Femur (tissue), 1 donor: Measurements from ENCODE around the gene ZNF678.
"Not testable (repeated sequence)": the region's sequence is repeated elsewhere in the genome, so short reads cannot be mapped to it uniquely, and the experiment has no call there.

Experiments
- DNase-seq: peaks from one replicate; pipeline ENCODE4 v3.0.0-alpha.2; 2017

The ZNF678 gene

DNA sequence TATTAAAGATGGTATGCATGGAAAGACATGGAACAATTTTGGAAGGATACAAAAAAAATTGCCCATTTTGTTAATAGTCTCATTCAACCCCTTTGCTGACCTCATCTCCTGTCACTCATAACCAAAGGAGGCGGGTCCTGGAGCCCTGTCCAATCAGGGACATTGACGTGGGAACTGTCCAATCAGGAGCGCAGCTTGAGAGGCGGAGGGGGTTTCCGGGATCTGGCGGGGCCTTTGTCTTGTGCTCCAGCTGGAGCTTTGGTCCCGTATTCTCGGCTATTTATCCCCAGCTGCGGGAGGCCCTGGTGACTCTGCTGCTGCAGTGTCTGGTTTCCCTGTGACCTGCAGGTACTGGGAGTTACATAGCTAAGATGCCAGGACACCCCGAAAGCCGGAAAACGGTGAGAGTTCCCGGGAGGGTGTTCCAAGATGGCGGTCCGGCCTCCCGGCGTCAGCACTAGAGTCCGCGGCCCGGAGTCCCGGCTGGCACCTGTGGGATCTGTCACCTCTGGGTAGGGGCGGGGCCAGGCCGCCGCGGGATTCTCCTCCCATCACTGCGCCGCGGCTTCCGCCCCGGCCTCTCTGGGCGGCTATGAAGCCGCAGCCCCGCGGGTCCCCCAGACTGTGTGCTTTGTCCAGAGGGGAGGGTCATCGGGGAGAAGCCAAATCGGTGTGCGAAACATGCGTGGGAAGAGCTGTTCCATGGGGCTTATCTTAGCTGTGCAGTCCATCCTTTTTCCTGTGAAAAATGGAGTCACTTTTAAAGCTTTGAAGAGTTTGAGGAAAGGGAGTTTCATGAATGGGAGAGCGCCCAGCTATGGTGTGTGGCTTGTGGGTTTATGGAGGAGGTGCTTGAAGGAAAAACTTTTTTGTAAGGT, at the start of gene ZNF678:
Gene ZNF678, plus strand, starts transcription at position 233 of the 878 bp plus-strand sequence. CDS start 87,436 bp downstream, outside the sequence.
- DNase-seq = peak; percentile 95

DNA sequence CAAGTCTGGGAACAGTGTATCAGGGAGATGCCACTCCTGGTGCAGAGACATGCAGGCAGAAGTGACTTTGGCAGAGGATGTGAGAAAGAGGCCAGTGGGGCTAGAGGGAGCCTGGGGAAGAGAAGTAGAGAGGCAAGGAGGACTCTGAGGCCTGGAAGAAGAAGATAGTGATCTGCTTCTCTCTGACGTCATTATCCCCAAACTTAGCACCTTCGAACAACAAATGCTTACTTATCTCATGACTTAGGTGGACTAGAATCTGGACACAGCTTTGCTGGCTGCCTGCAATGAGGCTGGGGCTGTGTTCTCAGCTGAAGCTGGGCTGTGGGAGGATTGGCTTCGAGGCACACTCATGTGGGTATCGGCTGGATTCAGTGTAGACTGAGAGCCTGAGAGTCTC, 44.5 kb upstream of the ZNF678 start:
- DNase-seq = no peak

DNA sequence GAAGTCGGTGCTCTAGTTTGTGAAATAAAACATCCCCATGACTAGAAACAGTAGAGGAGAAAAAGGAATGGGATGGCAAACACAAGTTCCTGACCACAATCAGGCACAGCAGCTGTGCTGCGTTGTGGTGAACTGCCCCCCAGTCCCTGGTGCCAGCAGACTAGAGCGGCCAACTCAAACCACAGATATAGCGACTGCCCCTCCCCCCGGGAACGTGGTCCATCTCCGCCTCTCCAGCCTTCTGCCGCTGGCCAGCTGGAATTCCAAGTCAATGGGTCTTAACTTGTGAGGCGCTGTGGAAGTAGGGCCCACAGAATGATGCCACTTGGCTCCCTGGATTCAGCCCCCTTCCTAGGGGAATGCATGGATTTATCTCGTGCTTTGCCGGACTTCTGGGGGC, 41.6 kb upstream of the ZNF678 start:
- no peak for DNase-seq

GRCh38 chr1:227526524-227526923, 36.8 kb upstream of the ZNF678 start:
- DNase-seq = no peak

- DNase-seq = no peak
Observed at GRCh38 chr1:227532019-227532619, 31.2 kb upstream of the ZNF678 start.

GRCh38 chr1:227540170-227541098, 22.9 kb upstream of the ZNF678 start:
- DNase-seq = no peak

DNA sequence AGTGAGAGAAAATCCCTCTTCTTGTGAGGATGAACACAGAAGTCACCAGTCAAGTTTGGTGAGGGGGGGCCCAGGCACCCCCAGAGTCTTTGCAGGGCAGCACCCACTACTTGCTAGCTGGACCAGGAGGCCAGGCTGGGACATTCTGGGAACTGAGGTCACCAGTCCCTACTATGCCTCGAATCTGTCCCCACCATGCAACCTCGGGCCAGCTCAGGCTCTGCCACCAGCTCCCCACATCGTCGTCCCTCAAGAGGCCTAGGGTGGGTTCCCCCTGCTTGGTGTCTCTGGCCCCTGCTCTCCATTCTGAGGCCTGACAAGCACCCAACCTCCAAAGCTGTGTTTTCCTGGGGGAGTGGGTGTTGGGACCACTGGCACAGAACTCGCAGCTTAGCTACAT, 22.2 kb upstream of the ZNF678 start:
- no peak for DNase-seq

DNA sequence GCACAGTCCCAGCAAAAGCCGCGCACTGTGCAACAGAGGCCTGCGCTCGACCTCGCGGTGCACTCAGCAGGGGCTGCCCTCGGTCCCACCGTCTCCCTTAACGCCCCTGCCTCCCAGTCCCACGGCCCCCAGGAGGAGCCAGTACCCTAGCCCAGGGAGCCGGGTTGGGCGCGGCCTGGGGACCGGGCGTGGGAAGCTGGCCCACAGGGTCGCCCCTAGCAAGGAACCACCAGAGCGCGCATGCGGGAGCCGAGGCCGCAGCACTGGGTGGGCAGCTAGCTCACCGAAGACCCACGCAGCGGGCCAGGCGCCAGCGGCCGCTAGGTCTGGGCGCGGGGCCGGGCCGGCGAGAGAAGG, 21.6 kb upstream of the ZNF678 start:
- no peak for DNase-seq

GRCh38 chr1:227542153-227543120, 20.9 kb upstream of the ZNF678 start:
- DNase-seq = peak; percentile 90

- DNase-seq = no peak
Observed at GRCh38 chr1:227543283-227544066, 19.9 kb upstream of the ZNF678 start.

DNA sequence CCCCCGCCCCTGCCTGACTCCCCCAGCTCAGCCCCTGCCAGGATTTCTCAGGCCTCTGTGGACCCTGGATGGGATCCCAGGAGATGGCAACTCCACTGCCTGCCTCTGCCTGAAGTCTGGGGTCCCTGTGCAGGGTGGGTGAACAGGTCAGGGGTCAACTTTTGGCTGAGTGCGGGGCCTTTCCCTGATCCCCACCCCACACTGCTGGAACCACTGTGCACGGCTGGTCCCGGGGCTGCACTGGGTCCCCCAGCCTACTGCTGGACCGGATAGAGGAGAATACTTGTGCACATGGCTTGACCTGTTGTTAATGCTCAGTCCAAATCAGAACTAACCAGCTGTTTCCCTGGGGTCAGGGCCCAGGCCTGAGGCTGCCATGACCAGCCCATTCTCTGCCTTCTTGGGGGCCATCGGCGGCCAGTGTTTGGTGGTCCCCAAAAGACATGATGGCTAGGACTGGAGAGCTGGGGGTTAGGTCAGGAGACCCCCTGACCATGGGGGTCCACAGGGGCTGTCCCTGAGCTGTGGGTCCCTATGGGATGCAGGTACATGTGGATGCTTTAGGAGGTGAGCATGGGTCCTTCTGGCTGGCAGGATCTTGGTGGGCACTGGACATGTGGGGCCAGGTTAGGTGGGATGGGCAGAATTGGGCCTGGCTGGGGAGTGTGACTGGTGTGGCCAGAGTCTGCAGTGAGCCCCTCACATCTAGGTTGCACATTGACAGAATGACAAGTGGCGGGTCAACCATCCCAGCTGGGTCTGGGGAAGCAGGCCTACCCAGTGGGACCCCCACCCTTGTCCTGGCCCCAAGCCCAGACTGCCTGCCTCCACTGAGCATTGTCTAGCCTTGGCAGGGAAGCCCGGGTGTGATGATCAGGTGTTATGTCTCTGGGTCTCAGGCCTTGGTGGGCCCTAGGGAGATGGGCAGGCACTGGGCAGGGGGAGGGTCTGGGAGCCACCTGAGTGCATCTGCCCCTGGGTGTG, 19.0 kb upstream of the ZNF678 start:
- no peak for DNase-seq

GRCh38 chr1:227545361-227545760, 18.0 kb upstream of the ZNF678 start:
- DNase-seq = no peak

DNA sequence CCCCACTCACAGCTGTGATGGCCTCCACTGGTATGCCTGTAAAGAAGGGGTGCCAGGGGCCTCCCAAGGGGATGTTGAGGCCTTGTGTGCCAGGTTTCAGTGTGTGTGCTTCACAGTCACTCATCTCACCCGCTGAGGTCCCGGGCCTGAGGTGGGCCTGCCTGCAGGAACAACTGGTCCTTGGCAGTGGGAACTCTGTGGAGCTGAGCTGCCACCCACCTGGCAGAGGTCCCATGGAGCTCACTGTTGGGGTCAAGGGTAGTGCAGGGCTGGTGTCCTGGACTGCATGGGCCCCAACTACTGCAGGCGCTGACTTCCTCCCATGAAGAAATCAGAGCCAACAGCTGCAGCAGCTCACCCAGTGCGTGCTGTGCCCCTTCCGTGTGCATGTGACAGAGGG, 17.3 kb upstream of the ZNF678 start:
- DNase-seq = peak; percentile 34

- DNase-seq = no peak
Observed at GRCh38 chr1:227546598-227547309, 16.6 kb upstream of the ZNF678 start.

- no peak for DNase-seq
Observed at GRCh38 chr1:227547310-227548118, 15.8 kb upstream of the ZNF678 start.

GRCh38 chr1:227548119-227548397, 15.3 kb upstream of the ZNF678 start:
- DNase-seq = no peak

GRCh38 chr1:227548448-227548847, 14.9 kb upstream of the ZNF678 start:
- DNase-seq = no peak

DNA sequence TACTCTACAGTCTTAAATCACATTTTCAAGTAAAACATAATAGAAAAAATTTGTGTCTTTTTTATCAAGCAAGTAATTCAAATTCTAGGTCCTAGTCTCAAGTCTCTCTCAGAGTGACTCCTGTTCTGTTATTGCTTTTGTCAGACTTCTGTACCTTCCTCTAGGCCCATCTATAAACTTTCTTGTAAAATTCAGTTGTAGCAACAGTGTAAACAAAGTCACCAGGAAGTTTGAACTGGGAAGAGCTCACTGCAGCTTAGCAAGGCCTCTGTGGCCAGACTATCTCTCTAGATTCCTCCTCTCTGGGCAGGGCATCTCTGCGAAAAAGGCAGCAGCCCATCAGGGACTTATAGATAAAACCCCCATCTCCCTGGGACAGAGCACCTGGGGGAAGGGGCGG, 13.5 kb upstream of the ZNF678 start:
- DNase-seq = no peak

DNA sequence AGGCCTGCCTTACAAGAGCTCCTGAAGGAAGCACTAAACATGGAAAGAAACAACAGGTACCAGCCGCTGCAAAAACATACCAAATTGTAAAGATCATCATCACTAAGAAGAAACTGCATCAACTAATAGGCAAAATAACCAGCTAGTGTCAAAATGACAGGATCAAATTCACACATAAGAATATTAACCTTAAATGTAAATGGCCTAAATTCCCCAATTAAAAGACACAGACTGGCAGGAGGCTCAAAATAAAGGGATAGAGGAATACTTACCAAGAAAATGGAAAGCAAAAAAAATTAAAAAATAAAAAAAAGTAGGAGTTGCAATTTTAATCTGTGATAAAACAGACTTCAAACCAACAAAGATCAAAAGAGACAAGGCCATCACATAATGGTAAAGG, 11.5 kb upstream of the ZNF678 start:
- not testable (repeated sequence) for DNase-seq
